GM23248 (cell line): ENCODE data around the gene IVL. TPM values are rescaled to one million over a fixed set of nuclear protein-coding genes. Genes with fewer than 3 reads are reported as not detected.
A peak's percentile ranks its signal among the peaks of the same experiment; 100 is the strongest.

Source experiments
- DNase-seq: peaks from one replicate; pipeline ENCODE4 v3.0.0-alpha.2; 2015
- H2AFZ ChIP-seq: fragments of 200-600 bp; sonication (generic); 2 replicates; pipeline ENCODE4 v1.6.1; 2016; ENCODE audit warnings: antibody characterized with exemption
- H3F3A ChIP-seq: fragments of 200-600 bp; sonication (generic); 2 replicates; pipeline ENCODE4 v1.6.1; 2016; ENCODE audit warnings: mild to moderate bottlenecking, antibody characterized with exemption, mixed run types; ENCODE audit not compliant: insufficient read depth
- H3K27ac ChIP-seq: fragments of 200-600 bp; sonication (generic); 2 replicates; pipeline ENCODE4 v1.5.1; 2016; ENCODE audit warnings: mild to moderate bottlenecking
- H3K27me3 ChIP-seq: fragments of 200-600 bp; sonication (generic); replicated peaks from 2 replicates; pipeline ENCODE4 v1.6.1; 2016; ENCODE audit warnings: mild to moderate bottlenecking; ENCODE audit not compliant: insufficient read depth
- H3K36me3 ChIP-seq: fragments of 200-600 bp; sonication (generic); 2 replicates; pipeline ENCODE4 v1.6.1; 2016; ENCODE audit warnings: low read depth, mild to moderate bottlenecking
- H3K4me1 ChIP-seq: fragments of 200-600 bp; sonication (generic); 2 replicates; pipeline ENCODE4 v1.6.1; 2016; ENCODE audit warnings: mild to moderate bottlenecking; ENCODE audit not compliant: insufficient read depth
- H3K4me2 ChIP-seq: fragments of 200-600 bp; sonication (generic); one replicate; pipeline ENCODE4 v1.6.1; 2016; ENCODE audit warnings: mild to moderate bottlenecking; ENCODE audit not compliant: unreplicated experiment
- H3K4me3 ChIP-seq: fragments of 200-600 bp; sonication (generic); 2 replicates; pipeline ENCODE4 v1.5.1; 2016; ENCODE audit warnings: mild to moderate bottlenecking
- H3K79me2 ChIP-seq: fragments of 200-600 bp; sonication (generic); 2 replicates; pipeline ENCODE4 v1.6.1; 2016; ENCODE audit warnings: mild to moderate bottlenecking; ENCODE audit not compliant: insufficient read depth
- H3K9ac ChIP-seq: fragments of 200-600 bp; sonication (generic); 2 replicates; pipeline ENCODE4 v1.6.1; 2016; ENCODE audit warnings: mild to moderate bottlenecking
- H3K9me2 ChIP-seq: fragments of 200-600 bp; sonication (generic); 2 replicates; pipeline ENCODE4 v1.6.1; 2016; ENCODE audit warnings: mixed run types, mild to moderate bottlenecking, moderate library complexity; ENCODE audit not compliant: insufficient read depth
- H3K9me3 ChIP-seq: fragments of 200-600 bp; sonication (generic); one replicate; pipeline ENCODE4 v1.6.1; 2017; ENCODE audit warnings: low read depth
- H4K20me1 ChIP-seq: fragments of 200-600 bp; sonication (generic); 2 replicates; pipeline ENCODE4 v1.6.0; 2016; ENCODE audit not compliant: insufficient read depth
- EZH2 ChIP-seq: fragments of 200-600 bp; sonication (generic); IDR thresholded peaks from 2 replicates; pipeline ENCODE4 v1.6.1; 2018; ENCODE audit warnings: antibody characterized with exemption, mild to moderate bottlenecking; ENCODE audit not compliant: insufficient read depth, poor library complexity, severe bottlenecking
- EZH2phosphoT487 ChIP-seq: fragments of 200-600 bp; sonication (generic); IDR thresholded peaks from 2 replicates; pipeline ENCODE4 v1.6.1; 2018; ENCODE audit warnings: antibody characterized with exemption, moderate library complexity, mild to moderate bottlenecking, low read depth; ENCODE audit not compliant: insufficient read depth
- WGBS, 2 experiments: methylation state at CpG; one replicate each; pipeline ENCODE4 v1.1.6; 2015 to 2017; ENCODE audit warnings: low lambda C conversion rate in 2 of 2, low coverage in 1 of 2; ENCODE audit errors: missing lambda C conversion rate in 2 of 2; 5-methylcytosine and 5-hydroxymethylcytosine counted together
- in situ Hi-C: fragments of 300-500 bp; cut with MboI; formaldehyde crosslinking; loops from 2 replicates; pipeline ENCODE4 v1.15.0; 2020
- polyA plus RNA-seq: library from polyadenylated mRNA; unstranded; fragments of >200 nt; fragmentation: Nextera tagmentation; extraction: Ambion mirVana; gene quantifications from 2 replicates; pipeline ENCODE4 v1.2.1, GENCODE V29; 2016
- total RNA-seq: library from RNA; depleted of rRNA; stranded (reverse); fragments of >200 nt; shearing (Covaris generic); gene quantifications from 2 replicates; pipeline ENCODE4 v1.2.3, GENCODE V29; 2014; rRNA removed

Gene IVL
- total and polyA plus RNA-seq, 2 experiments from 2014 or later, result 0.68 to 0.76 TPM

DNA sequence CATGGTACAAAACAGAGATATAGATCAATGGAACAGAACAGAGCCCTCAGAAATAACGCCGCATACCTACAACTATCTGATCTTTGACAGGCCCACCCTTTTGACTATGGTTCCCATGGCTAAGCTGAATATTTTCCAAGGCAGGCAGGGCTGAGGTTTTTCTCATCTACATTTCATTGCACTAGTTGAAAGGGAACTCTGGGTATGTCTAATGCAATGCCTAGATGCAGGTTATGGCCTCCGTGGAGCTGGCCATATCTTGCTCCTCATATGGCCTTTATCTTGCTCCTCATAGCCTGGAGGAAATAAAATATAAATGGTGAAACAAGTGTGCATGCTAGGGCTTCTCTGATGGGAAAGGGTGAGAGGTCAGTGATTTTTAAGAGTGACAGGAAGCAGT is 49.2 kb downstream of the IVL start:
- Histone ChIP-seq H3K4me1 (no peaks in the 10 kb centered on the region), H3F3A (no peaks in the 10 kb centered on the region), H3K4me2 (no peak overlapping the region), H2AFZ (no peak overlapping the region), H3K9me3 (no peaks in the 10 kb centered on the region), H3K27ac (no peak overlapping the region), H3K36me3 (no peaks in the 10 kb centered on the region), H3K27me3 (no peaks in the 10 kb centered on the region; the same call in 1 of the 2 replicates), H3K9ac (no peak overlapping the region), H3K4me3 (no peak overlapping the region), H3K9me2 (no peaks in the 10 kb centered on the region), H4K20me1 (no peaks in the 10 kb centered on the region), H3K79me2 (no peaks in the 10 kb centered on the region)
- in situ Hi-C loops, result no loop called here
- 44 to 46% methylated on average over 3 of the region's 3 CpGs for WGBS, 2 experiments
- no peak for DNase-seq
- TF ChIP-seq EZH2 (no peak), EZH2phosphoT487 (no peak)

DNA sequence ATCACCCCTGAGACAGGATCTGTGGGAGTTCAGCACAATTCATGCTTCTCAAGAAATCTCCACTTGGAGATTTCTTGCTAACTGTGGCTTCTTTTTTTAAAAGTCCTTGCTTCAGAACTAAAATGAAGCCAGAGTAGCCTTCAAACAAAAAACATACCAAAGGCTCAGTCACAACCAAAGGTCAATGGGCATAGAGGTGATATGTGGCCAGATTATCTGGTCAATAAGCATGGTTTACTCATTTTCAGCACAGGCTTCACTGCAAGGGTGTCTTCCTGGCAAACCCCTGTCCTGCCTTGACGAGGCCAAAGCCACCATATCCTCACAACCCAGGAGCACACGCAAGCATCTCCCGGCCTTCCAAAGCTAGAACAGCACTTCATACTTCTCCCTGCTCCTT is 50.9 kb downstream of the IVL start:
- Histone ChIP-seq H4K20me1 (no peaks in the 10 kb centered on the region), H3K79me2 (no peaks in the 10 kb centered on the region), H3F3A (no peaks in the 10 kb centered on the region), H3K27ac (no peak overlapping the region), H3K9ac (no peak overlapping the region), H3K9me2 (no peaks in the 10 kb centered on the region), H3K4me2 (no peak overlapping the region), H2AFZ (no peak overlapping the region), H3K36me3 (no peaks in the 10 kb centered on the region), H3K27me3 (no peaks in the 10 kb centered on the region; the same call in 1 of the 2 replicates), H3K4me3 (no peak overlapping the region), H3K4me1 (no peaks in the 10 kb centered on the region), H3K9me3 (no peaks in the 10 kb centered on the region)
- no peak for DNase-seq
- TF ChIP-seq EZH2, result no peak
- in situ Hi-C loops, result no loop called here
- WGBS, 2 experiments, result 34 to 44% methylated on average over 3 of the region's 3 CpGs

DNA sequence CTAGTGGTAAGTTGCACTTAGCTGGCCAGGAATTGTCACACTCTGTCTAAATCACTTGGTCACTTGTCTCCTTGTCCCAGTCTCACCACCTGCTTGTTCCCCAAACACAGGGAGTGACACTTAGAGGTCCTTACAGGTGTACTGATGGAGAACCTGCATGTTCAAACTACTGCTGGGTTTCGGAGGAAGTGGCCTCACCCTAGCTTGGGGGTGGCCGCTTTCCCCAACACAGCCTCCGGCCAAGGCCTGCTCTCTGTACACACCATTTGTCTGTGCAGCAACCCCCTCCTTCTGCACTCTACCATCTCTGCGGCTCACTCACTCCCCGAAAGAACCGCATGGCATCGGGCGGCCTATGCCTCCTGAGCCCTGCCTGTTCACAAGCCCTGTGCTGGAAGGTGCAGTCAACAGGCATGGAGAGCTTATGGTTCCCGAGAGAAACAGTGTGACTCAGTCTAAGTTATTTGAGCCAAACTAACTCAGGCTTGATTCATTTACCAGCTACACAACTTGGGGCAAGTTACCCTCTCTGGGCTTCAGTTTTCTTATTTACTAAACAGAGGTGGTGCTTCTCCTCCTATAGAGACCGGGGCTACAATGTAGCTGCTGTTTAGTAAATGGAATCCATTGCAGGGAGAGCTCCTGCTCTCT is 51.6 kb downstream of the IVL start:
- no peak overlapping the region for H3K4me2 ChIP-seq
- TF ChIP-seq EZH2phosphoT487, result no peak
- no peak for TF ChIP-seq EZH2
- 59 to 60% methylated on average over 10 of the region's 10 CpGs for WGBS, 2 experiments

DNA sequence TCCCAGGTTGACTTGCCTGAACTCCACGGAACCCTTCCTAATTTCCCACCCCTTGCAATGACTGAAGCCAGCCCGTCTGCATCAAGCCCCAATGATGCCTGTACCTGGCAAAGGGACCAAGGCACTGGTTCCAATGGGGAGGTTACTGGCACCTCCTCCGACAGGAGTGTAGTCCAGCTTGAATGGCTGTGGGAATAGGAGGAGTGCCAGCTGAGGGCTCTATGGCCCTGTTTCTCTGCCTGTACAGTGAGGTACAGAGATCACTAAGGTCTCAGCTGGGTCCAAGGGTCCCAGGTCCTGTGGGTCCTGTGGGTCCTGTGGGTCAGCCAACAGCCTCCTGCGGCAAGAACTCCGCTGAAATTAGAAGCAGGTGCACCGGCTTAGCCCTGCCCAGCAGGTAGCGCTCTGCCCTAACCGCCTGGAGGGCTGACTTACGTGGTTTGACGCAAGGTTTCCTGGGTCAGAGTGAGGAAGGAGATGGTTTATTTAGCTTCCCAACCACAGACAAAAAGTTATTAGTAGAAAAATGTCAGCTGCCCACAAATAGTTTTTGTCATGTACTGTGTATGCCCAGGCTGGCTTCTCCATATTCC is 52.2 kb downstream of the IVL start:
- in situ Hi-C loops, result no loop called here
- H3K36me3 ChIP-seq, result no peaks in the 10 kb centered on the region
- no peaks in the 10 kb centered on the region; the same call in 1 of the 2 replicates for H3K27me3 ChIP-seq
- no peak overlapping the region for H3K27ac ChIP-seq
- no peak for TF ChIP-seq EZH2phosphoT487
- H3K4me2 ChIP-seq, result no peak overlapping the region
- 26 to 31% methylated on average over 10 of the region's 10 CpGs for WGBS, 2 experiments
- no peak for DNase-seq
- H3F3A ChIP-seq, result no peaks in the 10 kb centered on the region
- no peaks in the 10 kb centered on the region for H3K9me2 ChIP-seq
- H3K4me3 ChIP-seq, result no peak overlapping the region
- no peak overlapping the region for H2AFZ ChIP-seq
- H3K79me2 ChIP-seq, result no peaks in the 10 kb centered on the region
- H3K9ac ChIP-seq, result no peak overlapping the region
- H4K20me1 ChIP-seq, result no peaks in the 10 kb centered on the region
- H3K4me1 ChIP-seq, result no peaks in the 10 kb centered on the region
- no peaks in the 10 kb centered on the region for H3K9me3 ChIP-seq

More for the DNA sequence above, 51.6 kb downstream of the IVL start:
- Histone ChIP-seq H3K9me2 (no peaks in the 10 kb centered on the region), H3K79me2 (no peaks in the 10 kb centered on the region), H3K4me3 (no peak overlapping the region), H3K27me3 (no peaks in the 10 kb centered on the region; the same call in 1 of the 2 replicates), H3F3A (no peaks in the 10 kb centered on the region), H3K36me3 (no peaks in the 10 kb centered on the region), H2AFZ (no peak overlapping the region), H3K9me3 (no peaks in the 10 kb centered on the region), H4K20me1 (no peaks in the 10 kb centered on the region), H3K27ac (no peak overlapping the region), H3K4me1 (no peaks in the 10 kb centered on the region), H3K9ac (no peak overlapping the region)
- in situ Hi-C loops, result no loop called here
- DNase-seq, result peak; percentile 4

Other genes starting within 250 kb of the IVL start
- gene LCE2D, start 245.2 kb upstream of the IVL start, total RNA-seq, result not detected in 2 replicates
- not detected in 2 replicates for gene LCE2D, start 245.2 kb upstream of the IVL start, polyA plus RNA-seq
- 3.2 TPM in 1 of 2 replicates, not detected in the other for gene LCE2C, start 233.3 kb upstream of the IVL start, total RNA-seq
- 1.8 and 2.0 TPM in 2 replicates for gene LCE2C, start 233.3 kb upstream of the IVL start, polyA plus RNA-seq
- not detected in 2 replicates for gene LCE2B, start 222.4 kb upstream of the IVL start, total RNA-seq
- gene LCE2B, start 222.4 kb upstream of the IVL start, polyA plus RNA-seq, result not detected in 2 replicates
- 9.9 and 12.1 TPM in 2 replicates for gene LCE2A, start 210.2 kb upstream of the IVL start, total RNA-seq
- gene LCE2A, start 210.2 kb upstream of the IVL start, polyA plus RNA-seq, result 11.1 and 12.4 TPM in 2 replicates
- gene LCE4A, start 200.4 kb upstream of the IVL start, total RNA-seq, result not detected in 2 replicates
- gene LCE4A, start 200.4 kb upstream of the IVL start, polyA plus RNA-seq, result 0.39 and 0.51 TPM in 2 replicates
- gene KPRP, start 150.5 kb upstream of the IVL start, total RNA-seq, result under 0.01 and 0.22 TPM in 2 replicates
- gene KPRP, start 150.5 kb upstream of the IVL start, polyA plus RNA-seq, result 9.9 and 10.4 TPM in 2 replicates
- gene LCE1F, start 133.4 kb upstream of the IVL start, total RNA-seq, result not detected in 2 replicates
- gene LCE1F, start 133.4 kb upstream of the IVL start, polyA plus RNA-seq, result 1.1 and 1.8 TPM in 2 replicates
- not detected in 2 replicates for gene LCE1E, start 122.3 kb upstream of the IVL start, total RNA-seq
- gene LCE1E, start 122.3 kb upstream of the IVL start, polyA plus RNA-seq, result not detected in 2 replicates
- not detected in 2 replicates for gene LCE1D, start 111.8 kb upstream of the IVL start, total RNA-seq
- not detected in 2 replicates for gene LCE1D, start 111.8 kb upstream of the IVL start, polyA plus RNA-seq
- gene LCE1C, start 101.9 kb upstream of the IVL start, total RNA-seq, result not detected in 2 replicates
- gene LCE1C, start 101.9 kb upstream of the IVL start, polyA plus RNA-seq, result not detected in 2 replicates
- not detected in 2 replicates for gene LCE1B, start 96.6 kb upstream of the IVL start, total RNA-seq
- gene LCE1B, start 96.6 kb upstream of the IVL start, polyA plus RNA-seq, result not detected in 2 replicates
- gene LCE1A, start 81.1 kb upstream of the IVL start, total RNA-seq, result not detected in 2 replicates
- gene LCE1A, start 81.1 kb upstream of the IVL start, polyA plus RNA-seq, result not detected in 2 replicates
- gene LCE6A, start 65.7 kb upstream of the IVL start, total RNA-seq, result not detected in 2 replicates
- not detected in 2 replicates for gene LCE6A, start 65.7 kb upstream of the IVL start, polyA plus RNA-seq
- gene LCE7A, start 48.5 kb upstream of the IVL start, total RNA-seq, result not detected in 2 replicates
- gene LCE7A, start 48.5 kb upstream of the IVL start, polyA plus RNA-seq, result not detected in 2 replicates
- not detected in 2 replicates for gene SMCP, start 30.2 kb upstream of the IVL start, total RNA-seq
- not detected in 2 replicates for gene SMCP, start 30.2 kb upstream of the IVL start, polyA plus RNA-seq
- gene SPRR5, start 38.7 kb downstream of the IVL start, total RNA-seq, result not detected in 2 replicates
- gene SPRR5, start 38.7 kb downstream of the IVL start, polyA plus RNA-seq, result not detected in 2 replicates
- gene SPRR4, start 62.1 kb downstream of the IVL start, total RNA-seq, result not detected in 2 replicates
- gene SPRR4, start 62.1 kb downstream of the IVL start, polyA plus RNA-seq, result not detected in 2 replicates
- gene SPRR1A, start 75.5 kb downstream of the IVL start, total RNA-seq, result not detected in 2 replicates
- not detected in 2 replicates for gene SPRR1A, start 75.5 kb downstream of the IVL start, polyA plus RNA-seq
- not detected in 2 replicates for gene SPRR3, start 93.2 kb downstream of the IVL start, total RNA-seq
- gene SPRR3, start 93.2 kb downstream of the IVL start, polyA plus RNA-seq, result not detected in 2 replicates
- gene SPRR1B, start 122.7 kb downstream of the IVL start, total RNA-seq, result not detected in 2 replicates
- not detected in 2 replicates for gene SPRR1B, start 122.7 kb downstream of the IVL start, polyA plus RNA-seq
- gene SPRR2D, start 132.6 kb downstream of the IVL start, total RNA-seq, result not detected in 2 replicates
- gene SPRR2D, start 132.6 kb downstream of the IVL start, polyA plus RNA-seq, result not detected in 2 replicates
- gene SPRR2A, start 149.0 kb downstream of the IVL start, total RNA-seq, result not detected in 2 replicates
- not detected in 2 replicates for gene SPRR2A, start 149.0 kb downstream of the IVL start, polyA plus RNA-seq
- gene SPRR2B, start 163.1 kb downstream of the IVL start, total RNA-seq, result not detected in 2 replicates
- gene SPRR2B, start 163.1 kb downstream of the IVL start, polyA plus RNA-seq, result not detected in 2 replicates
- gene SPRR2E, start 186.0 kb downstream of the IVL start, total RNA-seq, result not detected in 2 replicates
- gene SPRR2E, start 186.0 kb downstream of the IVL start, polyA plus RNA-seq, result not detected in 2 replicates
- gene SPRR2F, start 205.0 kb downstream of the IVL start, total RNA-seq, result not detected in 2 replicates
- not detected in 2 replicates for gene SPRR2F, start 205.0 kb downstream of the IVL start, polyA plus RNA-seq
- not detected in 2 replicates for gene SPRR2G, start 242.3 kb downstream of the IVL start, total RNA-seq
- gene SPRR2G, start 242.3 kb downstream of the IVL start, polyA plus RNA-seq, result not detected in 2 replicates